GM18873 (cell line): ENCODE measurements around the gene CAMK2B.

Experiments
- ATAC-seq: cut with Tn5 transposase; IDR thresholded peaks from one replicate; pipeline ENCODE4 v1.9.1; 2021; ENCODE audit warnings: mild to moderate bottlenecking, moderate library complexity, moderate number of reproducible peaks; ENCODE audit not compliant: unreplicated experiment, low FRiP score

Gene CAMK2B

DNA sequence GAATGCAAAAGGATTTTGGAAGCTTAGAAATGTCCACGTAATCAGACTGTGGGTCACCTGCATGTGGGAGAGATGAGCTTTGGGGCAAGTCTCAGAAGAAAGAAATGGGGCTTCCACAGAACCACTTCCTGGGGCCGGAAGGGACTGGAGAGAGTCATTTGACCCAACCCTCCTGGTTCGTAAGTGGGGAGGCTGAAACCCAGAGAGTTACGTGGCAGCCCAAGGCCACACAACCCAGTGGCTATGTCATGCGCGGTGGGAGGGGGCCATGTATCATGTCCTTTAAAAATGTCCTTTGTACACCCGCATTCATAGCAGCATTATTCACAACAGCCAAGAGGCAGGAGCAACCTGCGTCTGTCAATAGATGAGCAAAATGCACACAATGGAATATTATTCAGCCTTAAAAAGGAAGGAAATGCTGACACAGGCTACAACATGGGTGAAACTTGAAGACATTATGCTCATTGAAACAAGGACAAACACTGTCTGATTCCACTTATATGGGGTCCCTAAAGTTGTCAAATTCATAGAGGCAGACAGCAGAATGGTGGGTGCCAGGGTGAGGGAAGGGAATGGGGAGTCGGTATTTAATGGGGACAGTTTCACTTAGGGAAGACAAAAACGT is 15.1 kb downstream of the CAMK2B start:
- no peak for ATAC-seq

DNA sequence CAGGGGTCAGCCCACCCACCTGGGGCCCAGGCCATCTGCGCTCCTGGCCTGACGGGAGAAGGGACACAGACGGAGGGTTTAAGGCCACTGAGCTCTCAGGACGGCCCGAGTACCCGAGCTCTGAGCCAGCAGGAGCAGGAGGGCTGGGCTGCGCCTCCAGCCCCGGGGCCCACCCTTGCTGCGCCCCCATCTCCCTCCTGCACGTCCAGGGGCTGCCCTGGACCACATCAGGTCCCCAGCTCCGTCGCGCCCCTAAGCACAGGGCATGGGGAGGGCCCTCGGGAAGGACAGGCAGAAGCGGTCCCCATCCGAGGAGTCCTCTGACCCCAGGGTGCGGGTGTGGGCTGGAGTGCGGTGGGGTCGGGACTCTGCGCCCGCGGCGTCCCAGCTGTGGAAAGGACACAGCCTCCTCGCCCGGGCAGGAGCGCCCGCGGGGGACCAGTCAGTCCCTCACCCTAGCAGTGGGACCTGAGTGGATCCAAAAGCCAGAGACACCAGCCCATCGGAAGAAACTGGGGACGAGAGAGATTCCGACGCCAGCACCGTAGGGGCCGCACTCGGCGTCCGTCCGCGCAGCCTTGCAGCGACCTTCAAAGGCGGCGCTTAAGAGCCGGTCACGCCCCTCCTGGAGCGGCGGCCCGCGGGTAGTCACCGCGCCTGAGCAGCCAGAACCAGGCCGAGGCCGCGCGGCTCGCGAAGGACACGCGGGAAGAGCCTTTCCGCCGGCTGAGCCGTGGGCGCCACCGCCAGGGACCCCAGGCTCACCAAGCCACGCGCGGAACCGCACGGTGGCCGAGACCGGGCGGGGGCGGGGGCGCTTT is 15.9 kb downstream of the CAMK2B start:
- ATAC-seq, result no peak

DNA sequence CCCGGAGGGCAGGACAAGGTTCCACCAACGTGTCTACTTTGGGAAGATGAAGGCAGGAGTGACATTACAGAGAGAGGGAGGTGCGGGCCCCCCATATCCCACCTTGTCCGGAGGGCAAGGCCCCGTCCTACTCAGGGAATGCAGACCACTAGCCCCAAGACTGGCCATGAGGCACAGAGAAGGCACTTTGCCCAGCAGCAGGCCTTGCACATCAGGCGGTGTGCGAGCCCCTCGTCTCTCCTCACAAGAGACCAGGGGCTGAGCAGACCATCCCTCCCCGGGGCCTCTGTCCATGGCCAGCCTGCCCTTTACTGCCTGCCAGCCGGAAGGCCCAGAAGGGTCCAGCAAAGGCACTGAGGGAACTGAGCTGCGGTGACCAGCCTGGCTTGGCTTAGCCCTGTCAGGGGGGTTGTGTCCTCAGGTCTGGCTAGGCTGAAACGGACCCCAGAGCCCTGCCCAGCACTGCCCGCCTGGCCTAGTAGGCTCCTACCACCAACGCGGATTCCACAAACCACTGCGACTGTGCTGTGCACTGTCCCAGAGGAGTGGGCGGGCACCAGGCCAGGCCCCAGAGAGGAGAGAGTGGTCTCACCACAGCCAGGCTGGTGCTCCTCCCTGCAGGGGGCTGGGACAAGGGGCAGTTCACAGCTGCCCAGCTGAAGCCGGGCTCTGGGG is 16.7 kb downstream of the CAMK2B start:
- ATAC-seq, result no peak

DNA sequence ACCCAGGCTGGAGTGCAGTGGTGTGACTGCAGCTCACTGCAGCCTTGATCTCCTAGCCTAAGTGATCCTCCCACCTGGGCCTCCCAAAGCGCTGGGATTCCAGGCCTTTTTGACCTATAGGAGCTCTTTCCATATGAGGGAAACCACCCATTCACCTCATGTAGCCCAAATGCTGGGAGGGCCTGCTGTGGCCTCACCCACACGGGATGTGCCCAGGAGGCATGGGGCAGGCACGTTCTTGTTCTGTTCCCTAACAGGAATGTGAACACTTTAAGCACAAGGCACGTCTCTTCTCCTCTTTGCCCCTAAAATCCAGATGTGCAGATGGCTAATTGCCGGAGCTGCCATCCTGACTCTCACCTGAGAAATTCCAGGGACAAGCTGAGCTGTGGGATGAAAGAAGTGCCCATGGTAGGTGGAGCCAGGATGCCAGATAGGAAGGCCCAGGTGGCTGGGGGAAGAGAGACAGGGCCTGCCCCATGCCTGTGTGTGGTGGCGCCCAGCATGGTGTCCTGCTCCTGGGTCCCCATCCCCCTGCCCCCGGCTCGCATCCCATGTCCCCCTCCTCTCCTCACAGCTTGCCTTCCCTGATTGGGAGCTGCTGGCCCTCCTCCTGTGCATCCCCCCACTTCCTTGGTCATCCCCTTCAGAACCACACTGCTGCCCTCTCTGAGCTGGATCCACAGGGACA is 17.3 kb downstream of the CAMK2B start:
- ATAC-seq, result no peak

DNA sequence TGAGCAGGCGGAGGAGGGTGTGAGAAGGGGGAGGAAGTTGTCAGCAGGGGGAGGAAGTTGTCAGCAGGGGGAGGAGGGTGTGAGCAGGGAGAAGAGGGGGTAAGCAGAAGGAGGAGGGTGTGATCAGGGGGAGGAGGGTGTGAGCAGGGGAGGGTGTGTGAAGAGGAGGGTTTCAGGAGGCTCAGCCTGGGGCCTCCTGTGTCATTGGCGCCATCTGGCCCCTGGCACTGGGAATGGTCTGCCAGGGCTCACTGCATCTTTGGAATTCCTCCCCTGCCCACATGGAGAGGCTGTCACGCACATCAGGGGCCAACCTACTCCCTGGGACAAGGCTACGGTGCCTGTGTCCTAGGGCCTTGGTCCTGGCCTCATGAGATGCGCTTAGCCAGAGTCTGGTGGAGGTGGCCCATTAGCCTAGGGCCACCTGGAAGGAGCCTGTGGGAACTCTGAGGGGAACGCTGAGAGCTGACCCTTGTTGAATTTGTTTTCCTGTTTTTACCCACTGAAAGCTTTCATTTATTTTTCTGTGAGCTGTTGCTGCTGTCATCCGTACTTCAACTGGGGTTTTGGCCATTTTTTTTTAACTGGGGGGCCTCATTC is 18.0 kb downstream of the CAMK2B start:
- no peak for ATAC-seq

- ATAC-seq, result no peak
Observed at GRCh38 chr7:44306606-44307005, 18.8 kb downstream of the CAMK2B start.

DNA sequence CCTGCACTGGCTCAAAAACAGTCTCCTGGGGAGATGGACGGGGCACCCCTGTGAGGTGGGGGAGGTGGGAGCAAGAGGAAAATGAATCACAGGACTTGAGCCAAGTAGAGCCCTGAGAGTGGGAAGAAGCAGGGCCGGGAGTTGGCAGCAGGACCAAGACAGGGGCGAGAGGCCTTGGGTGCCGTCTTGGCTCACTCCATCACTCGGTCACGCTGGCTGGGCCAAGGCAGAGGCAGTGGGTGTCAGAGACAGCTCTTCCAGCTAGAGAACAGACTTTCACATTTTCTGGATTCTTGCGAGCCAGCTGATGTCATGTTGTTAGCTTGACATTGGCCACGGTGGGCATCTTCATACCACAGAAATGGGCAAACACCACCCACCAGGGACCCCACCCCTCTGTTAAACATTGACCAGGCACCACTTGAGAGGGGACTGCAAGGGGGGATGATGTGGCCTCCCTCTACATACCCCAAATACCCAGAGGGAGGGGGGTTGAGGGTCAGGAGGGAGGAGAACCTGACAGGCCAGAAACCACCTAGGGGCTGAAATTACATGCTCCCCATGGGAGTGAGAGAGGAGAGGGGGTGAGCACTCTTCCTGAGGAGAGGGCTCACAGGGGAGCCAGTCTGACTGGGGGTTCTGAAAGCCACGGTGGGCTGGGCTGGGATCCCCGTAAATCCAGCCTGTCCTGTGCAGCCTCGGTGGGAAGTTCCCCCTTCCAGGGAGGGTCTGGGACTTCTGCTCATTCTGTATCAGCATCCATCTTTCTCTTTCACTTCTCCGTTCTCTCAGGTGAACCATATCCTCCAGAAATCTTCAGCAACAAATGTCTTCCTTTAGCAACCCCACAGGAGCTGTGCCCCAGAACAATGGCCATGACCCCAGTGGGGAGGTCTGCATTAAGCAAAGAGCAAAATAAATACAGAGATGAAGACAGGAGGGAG is 19.6 kb downstream of the CAMK2B start:
- no peak for ATAC-seq

GRCh38 chr7:44294325-44295069 is 30.9 kb downstream of the CAMK2B start:
- ATAC-seq, result no peak

- no peak for ATAC-seq
Observed at GRCh38 chr7:44293561-44294324, 31.7 kb downstream of the CAMK2B start.

- ATAC-seq, result no peak
Observed at GRCh38 chr7:44292876-44293560, 32.4 kb downstream of the CAMK2B start.

- ATAC-seq, result no peak
Observed at GRCh38 chr7:44292420-44292817, 33.0 kb downstream of the CAMK2B start.

GRCh38 chr7:44291733-44292419 is 33.5 kb downstream of the CAMK2B start:
- no peak for ATAC-seq

DNA sequence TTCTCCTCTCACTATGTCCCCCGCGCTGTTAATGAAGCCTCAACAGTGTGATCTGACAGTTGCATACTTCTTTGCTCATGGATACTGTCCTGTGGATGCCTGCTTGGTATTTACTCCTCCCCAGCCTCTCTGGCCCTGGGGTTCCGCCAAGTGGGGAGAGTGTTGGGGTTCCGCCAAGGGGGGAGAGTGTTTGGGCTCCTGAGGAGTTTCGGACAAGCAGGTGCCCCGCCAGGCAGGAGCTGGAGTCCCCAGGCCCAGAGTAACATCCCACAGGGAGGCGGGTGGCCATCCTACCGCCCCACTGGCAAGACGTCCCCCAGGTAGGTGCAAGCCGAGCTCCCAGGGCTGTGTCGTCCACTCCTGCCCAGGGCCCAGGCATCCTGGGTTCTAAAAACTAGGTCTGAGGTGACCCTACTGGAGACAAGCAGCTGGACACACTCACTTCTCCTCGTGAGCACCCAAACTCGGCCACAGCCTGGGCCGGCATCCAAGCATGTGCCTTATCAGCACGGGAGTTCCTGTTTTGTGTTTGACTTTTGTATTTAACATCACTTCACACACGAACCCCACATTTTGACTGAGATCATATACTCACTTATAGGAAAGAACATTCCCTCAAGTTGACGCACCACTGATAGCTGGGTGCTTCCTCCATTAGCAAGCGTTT is 34.2 kb downstream of the CAMK2B start:
- ATAC-seq, result no peak

GRCh38 chr7:44290252-44290620 is 35.2 kb downstream of the CAMK2B start:
- no peak for ATAC-seq

- ATAC-seq, result no peak
Observed at GRCh38 chr7:44289341-44290251, 35.8 kb downstream of the CAMK2B start.
